Measurements from ENCODE around the gene FOXRED2. TPM values are rescaled to one million over a fixed set of nuclear protein-coding genes. Genes with fewer than 3 reads are reported as not detected.

Gene FOXRED2
- total RNA-seq, 1 experiment from 2014 or later, result 37.7 TPM

DNA sequence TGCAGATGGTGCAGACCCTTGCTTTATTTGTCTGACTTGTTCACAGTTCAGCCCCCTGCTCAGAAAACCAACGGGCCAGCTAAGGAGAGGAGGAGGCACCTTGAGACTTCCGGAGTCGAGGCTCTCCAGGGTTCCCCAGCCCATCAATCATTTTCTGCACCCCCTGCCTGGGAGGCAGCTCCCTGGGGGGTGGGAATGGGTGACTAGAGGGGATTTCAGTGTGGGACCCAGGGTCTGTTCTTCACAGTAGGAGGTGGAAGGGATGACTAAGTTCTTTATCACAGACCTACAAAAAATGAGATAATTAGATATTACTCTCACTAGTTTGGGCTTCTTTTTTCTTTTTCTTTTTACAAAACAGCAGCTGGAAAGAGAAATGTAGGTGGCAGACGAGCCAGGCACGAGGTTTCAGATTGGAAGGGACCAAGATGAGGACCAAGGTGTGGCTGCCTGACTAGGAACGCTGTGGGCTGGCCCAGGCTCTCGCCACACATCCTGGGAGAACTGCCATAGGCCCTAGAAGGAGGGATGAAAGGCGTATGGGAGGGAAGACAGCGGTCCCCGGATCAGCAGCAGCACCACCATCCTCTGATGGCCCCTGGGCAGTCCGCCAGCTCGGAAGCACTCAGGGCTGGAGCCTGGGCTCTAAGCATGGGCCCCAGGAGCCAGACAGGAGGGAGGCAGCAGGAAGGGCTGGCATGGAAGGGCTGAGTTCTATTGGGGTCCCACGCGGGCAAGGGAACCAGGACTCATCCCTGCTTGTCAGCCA, 39.6 kb downstream of the FOXRED2 start:
- DNase-seq (ENCODE audit: low read depth, low spot score) (no peak), ATAC-seq (peak; percentile 32)
- Histone ChIP-seq H3K36me3 (ENCODE audit: control insufficient read depth, insufficient read depth, low read length) (no peaks in the 10 kb centered on the region), H3K27me3 (ENCODE audit: control insufficient read depth, insufficient read depth, low read length) (no peaks in the 10 kb centered on the region), H3K4me1 (ENCODE audit: control insufficient read depth, insufficient read depth, low read length) (peaks cover 61% of the 10 kb centered on the region), H3K4me3 (ENCODE audit: low read depth in 2 of 2, low read length in 2 of 2) (no peak overlapping the region), H3K27ac (ENCODE audit: low read length) (peak overlapping the region; percentile 88), H3K9me3 (ENCODE audit: control insufficient read depth, insufficient read depth, low read depth, low read length) (no peaks in the 10 kb centered on the region)
- TF ChIP-seq POLR2AphosphoS5 (IDR thresholded peaks at IDR 0.05; ENCODE audit: low read depth, low read length) (no peak; the same call in 1 of the 2 replicates), SIN3A (IDR thresholded peaks at IDR 0.05; ENCODE audit: borderline replicate concordance, insufficient read depth, low read depth, low read length) (no peak), TCF7L2 (IDR thresholded peaks at IDR 0.05; ENCODE audit: low read depth, low read length) (no peak)
- TF ChIP-seq, protein P1, sequence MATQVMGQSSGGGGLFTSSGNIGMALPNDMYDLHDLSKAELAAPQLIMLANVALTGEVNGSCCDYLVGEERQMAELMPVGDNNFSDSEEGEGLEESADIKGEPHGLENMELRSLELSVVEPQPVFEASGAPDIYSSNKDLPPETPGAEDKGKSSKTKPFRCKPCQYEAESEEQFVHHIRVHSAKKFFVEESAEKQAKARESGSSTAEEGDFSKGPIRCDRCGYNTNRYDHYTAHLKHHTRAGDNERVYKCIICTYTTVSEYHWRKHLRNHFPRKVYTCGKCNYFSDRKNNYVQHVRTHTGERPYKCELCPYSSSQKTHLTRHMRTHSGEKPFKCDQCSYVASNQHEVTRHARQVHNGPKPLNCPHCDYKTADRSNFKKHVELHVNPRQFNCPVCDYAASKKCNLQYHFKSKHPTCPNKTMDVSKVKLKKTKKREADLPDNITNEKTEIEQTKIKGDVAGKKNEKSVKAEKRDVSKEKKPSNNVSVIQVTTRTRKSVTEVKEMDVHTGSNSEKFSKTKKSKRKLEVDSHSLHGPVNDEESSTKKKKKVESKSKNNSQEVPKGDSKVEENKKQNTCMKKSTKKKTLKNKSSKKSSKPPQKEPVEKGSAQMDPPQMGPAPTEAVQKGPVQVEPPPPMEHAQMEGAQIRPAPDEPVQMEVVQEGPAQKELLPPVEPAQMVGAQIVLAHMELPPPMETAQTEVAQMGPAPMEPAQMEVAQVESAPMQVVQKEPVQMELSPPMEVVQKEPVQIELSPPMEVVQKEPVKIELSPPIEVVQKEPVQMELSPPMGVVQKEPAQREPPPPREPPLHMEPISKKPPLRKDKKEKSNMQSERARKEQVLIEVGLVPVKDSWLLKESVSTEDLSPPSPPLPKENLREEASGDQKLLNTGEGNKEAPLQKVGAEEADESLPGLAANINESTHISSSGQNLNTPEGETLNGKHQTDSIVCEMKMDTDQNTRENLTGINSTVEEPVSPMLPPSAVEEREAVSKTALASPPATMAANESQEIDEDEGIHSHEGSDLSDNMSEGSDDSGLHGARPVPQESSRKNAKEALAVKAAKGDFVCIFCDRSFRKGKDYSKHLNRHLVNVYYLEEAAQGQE (IDR thresholded peaks at IDR 0.05; ENCODE audit: insufficient read depth in 1 of 2, low read depth in 2 of 2, low read length in 1 of 2), result no peak
- TF ChIP-seq, protein P2, sequence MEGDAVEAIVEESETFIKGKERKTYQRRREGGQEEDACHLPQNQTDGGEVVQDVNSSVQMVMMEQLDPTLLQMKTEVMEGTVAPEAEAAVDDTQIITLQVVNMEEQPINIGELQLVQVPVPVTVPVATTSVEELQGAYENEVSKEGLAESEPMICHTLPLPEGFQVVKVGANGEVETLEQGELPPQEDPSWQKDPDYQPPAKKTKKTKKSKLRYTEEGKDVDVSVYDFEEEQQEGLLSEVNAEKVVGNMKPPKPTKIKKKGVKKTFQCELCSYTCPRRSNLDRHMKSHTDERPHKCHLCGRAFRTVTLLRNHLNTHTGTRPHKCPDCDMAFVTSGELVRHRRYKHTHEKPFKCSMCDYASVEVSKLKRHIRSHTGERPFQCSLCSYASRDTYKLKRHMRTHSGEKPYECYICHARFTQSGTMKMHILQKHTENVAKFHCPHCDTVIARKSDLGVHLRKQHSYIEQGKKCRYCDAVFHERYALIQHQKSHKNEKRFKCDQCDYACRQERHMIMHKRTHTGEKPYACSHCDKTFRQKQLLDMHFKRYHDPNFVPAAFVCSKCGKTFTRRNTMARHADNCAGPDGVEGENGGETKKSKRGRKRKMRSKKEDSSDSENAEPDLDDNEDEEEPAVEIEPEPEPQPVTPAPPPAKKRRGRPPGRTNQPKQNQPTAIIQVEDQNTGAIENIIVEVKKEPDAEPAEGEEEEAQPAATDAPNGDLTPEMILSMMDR (IDR thresholded peaks at IDR 0.05), result no peak
- ChIA-PET CTCF (no interaction called here), POLR2A (no interaction called here)
- in situ Hi-C loops (cut with HindIII; ENCODE audit: low pct_unique_long_range_greater_than_20kb, low sequenced_read_pairs) (no loop called here), intact Hi-C loops (cut with micrococcal nuclease; ENCODE audit: unreplicated experiment) (no loop called here)
- BruUV-seq (replicated peaks), result TSS peak; percentile 72

DNA sequence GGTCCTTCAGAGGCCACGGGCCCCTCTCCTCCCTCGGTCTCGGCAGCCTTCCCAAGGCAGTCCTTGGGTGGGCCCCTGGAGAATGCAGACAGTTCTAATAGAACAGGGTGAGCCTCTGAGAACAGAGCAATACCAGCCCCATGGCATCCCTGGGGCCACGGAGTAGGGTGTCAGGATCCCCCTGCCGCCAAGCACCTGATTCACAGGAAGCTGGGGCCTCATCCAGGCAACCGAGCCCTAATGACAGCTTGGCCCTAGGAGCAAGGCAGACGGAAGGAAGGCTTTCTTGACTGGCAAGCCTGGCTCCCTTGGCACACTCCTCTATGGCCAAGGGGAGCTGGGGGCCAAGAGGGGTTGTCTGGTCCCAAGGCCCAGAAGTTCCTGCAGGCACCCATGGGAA, 40.6 kb downstream of the FOXRED2 start:
- intact Hi-C loops (cut with micrococcal nuclease; ENCODE audit: unreplicated experiment), result no loop called here
- CTCF ChIA-PET, result no interaction called here
- in situ Hi-C loops (cut with HindIII; ENCODE audit: low pct_unique_long_range_greater_than_20kb, low sequenced_read_pairs), result no loop called here

More for the DNA sequence above, 40.6 kb downstream of the FOXRED2 start:
- no peaks in the 10 kb centered on the region for H3K36me3 ChIP-seq (ENCODE audit: control insufficient read depth, insufficient read depth, low read length)
- TF ChIP-seq, protein P1 (IDR thresholded peaks at IDR 0.05; ENCODE audit: insufficient read depth in 1 of 2, low read depth in 2 of 2, low read length in 1 of 2), result 0 out of 4 replicates have a peak, but pooled peaks of 1 of the 2 experiments have one; percentile 8
- TF ChIP-seq SIN3A (IDR thresholded peaks at IDR 0.05; ENCODE audit: borderline replicate concordance, insufficient read depth, low read depth, low read length), result no peak
- TF ChIP-seq, protein P2 (IDR thresholded peaks at IDR 0.05), result no peak
- POLR2A ChIA-PET, result no interaction called here
- H3K4me3 ChIP-seq (ENCODE audit: low read depth in 2 of 2, low read length in 2 of 2), result no peak overlapping the region
- peak overlapping the region; percentile 88 for H3K27ac ChIP-seq (ENCODE audit: low read length)
- no TSS peak for BruUV-seq (replicated peaks)
- no peaks in the 10 kb centered on the region for H3K27me3 ChIP-seq (ENCODE audit: control insufficient read depth, insufficient read depth, low read length)
- ATAC-seq (no peak), DNase-seq (ENCODE audit: low read depth, low spot score) (no peak)
- peaks cover 68% of the 10 kb centered on the region for H3K4me1 ChIP-seq (ENCODE audit: control insufficient read depth, insufficient read depth, low read length)
- no peaks in the 10 kb centered on the region for H3K9me3 ChIP-seq (ENCODE audit: control insufficient read depth, insufficient read depth, low read depth, low read length)

All from Panc1 (cell line).